Measurements from ENCODE around the gene NEIL3. TPM values are rescaled to one million over a fixed set of nuclear protein-coding genes. Genes with fewer than 3 reads are reported as not detected.

NEIL3 gene
- total RNA-seq, 2 experiments from 2014 or later = 0.22 to 0.25 TPM

DNA sequence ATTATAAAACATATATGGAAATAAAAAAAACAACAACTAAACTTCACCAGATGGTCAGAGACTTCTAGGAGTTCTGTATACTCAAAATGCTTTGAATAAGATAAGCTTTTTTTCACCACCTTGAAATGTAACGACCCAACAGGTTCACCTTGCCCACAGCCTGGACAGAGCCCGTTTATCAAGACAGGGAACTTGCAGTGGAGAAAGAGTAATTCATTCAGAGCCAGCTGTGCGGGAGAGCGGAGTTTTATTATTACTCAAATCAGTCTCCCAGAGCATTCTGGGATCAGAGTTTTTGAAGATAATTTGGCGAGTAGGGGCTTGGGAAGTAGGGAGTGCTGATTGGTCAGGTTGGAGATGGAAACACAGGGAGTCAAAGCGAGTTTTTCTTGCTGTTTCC lies 94.1 kb downstream of the NEIL3 start:
- no peaks in the 10 kb centered on the region for H3K36me3 Mint-ChIP-seq (ENCODE audit: low read depth)
- peaks cover 0 to 5% of the 10 kb centered on the region in 2 experiments for H3K9me3 ChIP-seq (ENCODE audit: control insufficient read depth in 1 of 2, insufficient read depth in 1 of 2, low read length in 2 of 2)
- ChIA-PET CTCF (no interaction called here), POLR2A (interaction anchor here (1.1 to 1.4 kb wide), 2 partner anchors 35 to 39 kb away, joined by 3 read pairs; no protein-coding TSS in a partner anchor)
- no peak overlapping the region for H3K27ac ChIP-seq (ENCODE audit: low read depth in 1 of 2, low read length in 2 of 2)
- peaks cover 34% of the 10 kb centered on the region for H3K4me1 ChIP-seq (ENCODE audit: insufficient read depth, low read length)
- intact Hi-C loops (cut with DNase I, micrococcal nuclease) = no loop called here
- H3K4me1 Mint-ChIP-seq (ENCODE audit: low read depth) = peaks cover 39% of the 10 kb centered on the region
- no peaks in the 10 kb centered on the region for H3K9me3 Mint-ChIP-seq
- H3K4me3 ChIP-seq (ENCODE audit: low read length) = no peak overlapping the region
- no peaks in the 10 kb centered on the region for H3K36me3 ChIP-seq (ENCODE audit: insufficient read depth, low read length)
- ATAC-seq (ENCODE audit: poor library complexity) = no peak
- H3K27ac Mint-ChIP-seq = no peak overlapping the region
- H3K27me3 Mint-ChIP-seq = no peaks in the 10 kb centered on the region
- TF ChIP-seq, protein P1, sequence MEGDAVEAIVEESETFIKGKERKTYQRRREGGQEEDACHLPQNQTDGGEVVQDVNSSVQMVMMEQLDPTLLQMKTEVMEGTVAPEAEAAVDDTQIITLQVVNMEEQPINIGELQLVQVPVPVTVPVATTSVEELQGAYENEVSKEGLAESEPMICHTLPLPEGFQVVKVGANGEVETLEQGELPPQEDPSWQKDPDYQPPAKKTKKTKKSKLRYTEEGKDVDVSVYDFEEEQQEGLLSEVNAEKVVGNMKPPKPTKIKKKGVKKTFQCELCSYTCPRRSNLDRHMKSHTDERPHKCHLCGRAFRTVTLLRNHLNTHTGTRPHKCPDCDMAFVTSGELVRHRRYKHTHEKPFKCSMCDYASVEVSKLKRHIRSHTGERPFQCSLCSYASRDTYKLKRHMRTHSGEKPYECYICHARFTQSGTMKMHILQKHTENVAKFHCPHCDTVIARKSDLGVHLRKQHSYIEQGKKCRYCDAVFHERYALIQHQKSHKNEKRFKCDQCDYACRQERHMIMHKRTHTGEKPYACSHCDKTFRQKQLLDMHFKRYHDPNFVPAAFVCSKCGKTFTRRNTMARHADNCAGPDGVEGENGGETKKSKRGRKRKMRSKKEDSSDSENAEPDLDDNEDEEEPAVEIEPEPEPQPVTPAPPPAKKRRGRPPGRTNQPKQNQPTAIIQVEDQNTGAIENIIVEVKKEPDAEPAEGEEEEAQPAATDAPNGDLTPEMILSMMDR (IDR thresholded peaks at IDR 0.05) = no peak
- H3K27me3 ChIP-seq (ENCODE audit: control insufficient read depth in 1 of 2, insufficient read depth in 2 of 2, low read length in 2 of 2) = no peaks in the 10 kb centered on the region
- H3K4me3 Mint-ChIP-seq = no peak overlapping the region
- no peak for DNase-seq

DNA sequence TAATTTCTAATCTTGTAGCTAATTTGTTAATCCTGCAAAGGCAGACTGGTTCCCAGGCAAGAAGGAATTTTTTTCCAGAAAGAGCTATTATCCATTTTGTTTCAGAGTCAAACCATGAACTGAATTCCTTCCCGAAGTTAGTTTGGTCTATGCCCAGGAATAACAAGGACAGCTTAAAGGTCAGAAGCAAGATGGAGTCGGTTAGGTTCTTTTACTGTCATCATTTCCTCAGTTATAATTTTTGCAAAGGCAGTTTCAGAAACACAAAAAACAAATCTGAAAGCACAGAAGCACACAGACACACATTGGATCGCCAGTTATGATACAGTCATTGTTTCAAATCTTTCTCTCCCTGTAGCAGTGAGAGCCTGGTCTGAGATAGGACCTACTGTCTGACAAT lies 94.7 kb downstream of the NEIL3 start:
- Mint-ChIP-seq H3K36me3 (ENCODE audit: low read depth) (no peaks in the 10 kb centered on the region), H3K9me3 (no peaks in the 10 kb centered on the region), H3K4me3 (no peak overlapping the region), H3K4me1 (ENCODE audit: low read depth) (peaks cover 39% of the 10 kb centered on the region), H3K27ac (no peak overlapping the region), H3K27me3 (no peaks in the 10 kb centered on the region)
- no peaks in the 10 kb centered on the region for H3K36me3 ChIP-seq (ENCODE audit: insufficient read depth, low read length)
- peaks cover 34% of the 10 kb centered on the region for H3K4me1 ChIP-seq (ENCODE audit: insufficient read depth, low read length)
- intact Hi-C loops (cut with DNase I, micrococcal nuclease) = no loop called here
- H3K4me3 ChIP-seq (ENCODE audit: low read length) = no peak overlapping the region
- ATAC-seq (ENCODE audit: poor library complexity) = no peak
- ChIA-PET CTCF (no interaction called here), POLR2A (interaction anchor here (1.1 to 1.4 kb wide), 2 partner anchors 35 to 38 kb away, joined by 3 read pairs; no protein-coding TSS in a partner anchor)
- H3K27ac ChIP-seq (ENCODE audit: low read depth in 1 of 2, low read length in 2 of 2) = no peak overlapping the region
- H3K27me3 ChIP-seq (ENCODE audit: control insufficient read depth in 1 of 2, insufficient read depth in 2 of 2, low read length in 2 of 2) = no peaks in the 10 kb centered on the region
- TF ChIP-seq, protein P1 (IDR thresholded peaks at IDR 0.05) = no peak
- H3K9me3 ChIP-seq (ENCODE audit: control insufficient read depth in 1 of 2, insufficient read depth in 1 of 2, low read length in 2 of 2) = peaks cover 0 to 5% of the 10 kb centered on the region in 2 experiments
- DNase-seq = no peak

DNA sequence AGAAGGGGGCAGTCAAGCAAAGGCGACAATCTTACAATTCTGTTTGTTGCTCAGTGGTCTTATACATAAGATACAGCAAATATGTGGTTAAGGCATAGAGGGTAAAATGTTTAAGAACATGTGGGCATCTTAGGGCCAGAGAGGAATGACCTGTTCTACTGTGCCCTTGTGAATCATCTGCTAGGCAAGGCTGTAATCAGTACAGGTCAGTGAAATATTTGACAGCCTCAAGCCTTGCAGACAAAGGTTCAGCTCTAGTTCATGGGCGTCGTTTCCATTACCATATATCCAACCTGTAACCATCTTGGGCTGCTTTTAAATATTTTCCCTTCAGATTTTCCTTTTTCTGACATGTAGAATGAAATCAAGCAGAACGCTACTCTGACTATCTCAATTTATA lies 95.3 kb downstream of the NEIL3 start:
- Mint-ChIP-seq H3K27me3 (no peaks in the 10 kb centered on the region), H3K4me3 (no peak overlapping the region), H3K4me1 (ENCODE audit: low read depth) (peaks cover 33% of the 10 kb centered on the region), H3K27ac (no peak overlapping the region), H3K36me3 (ENCODE audit: low read depth) (no peaks in the 10 kb centered on the region), H3K9me3 (no peaks in the 10 kb centered on the region)
- ChIA-PET POLR2A (no interaction called here), CTCF (no interaction called here)
- H3K4me3 ChIP-seq (ENCODE audit: low read length) = no peak overlapping the region
- intact Hi-C loops (cut with DNase I, micrococcal nuclease) = no loop called here
- DNase-seq (no peak), ATAC-seq (ENCODE audit: poor library complexity) (no peak)
- no peaks in the 10 kb centered on the region for H3K27me3 ChIP-seq (ENCODE audit: control insufficient read depth in 1 of 2, insufficient read depth in 2 of 2, low read length in 2 of 2)
- H3K4me1 ChIP-seq (ENCODE audit: insufficient read depth, low read length) = peaks cover 32% of the 10 kb centered on the region
- no peak overlapping the region for H3K27ac ChIP-seq (ENCODE audit: low read depth in 1 of 2, low read length in 2 of 2)
- TF ChIP-seq, protein P1 (IDR thresholded peaks at IDR 0.05) = no peak
- H3K36me3 ChIP-seq (ENCODE audit: insufficient read depth, low read length) = no peaks in the 10 kb centered on the region
- peaks cover 0 to 5% of the 10 kb centered on the region in 2 experiments for H3K9me3 ChIP-seq (ENCODE audit: control insufficient read depth in 1 of 2, insufficient read depth in 1 of 2, low read length in 2 of 2)
